Measurements from ENCODE around the gene BCKDHB.

DNA sequence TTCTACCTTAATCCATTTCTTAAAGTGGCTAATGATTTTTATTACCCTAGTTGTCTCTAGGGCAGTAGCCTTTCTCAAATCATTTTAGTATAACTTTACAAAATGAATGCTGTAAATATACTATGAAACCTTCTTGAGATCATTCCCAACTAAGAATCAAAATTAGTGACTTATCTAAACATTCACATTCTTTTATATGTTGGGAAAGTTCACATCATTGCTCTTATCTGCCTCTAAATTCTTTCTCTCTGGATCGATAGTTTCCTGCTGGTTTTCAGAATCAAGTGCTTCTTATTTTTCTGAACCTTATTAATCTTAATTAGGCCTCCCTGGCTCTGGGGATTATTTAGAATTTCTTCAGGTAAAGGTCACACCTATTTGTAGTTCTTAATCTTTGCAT, 126.8 kb downstream of the BCKDHB start:
- TF ChIP-seq EZH2 (IDR thresholded peaks at IDR 0.05; ENCODE audit: borderline replicate concordance, insufficient read depth, low read depth, low read length, poor library complexity, severe bottlenecking): no peak
- TF ChIP-seq, protein P1, sequence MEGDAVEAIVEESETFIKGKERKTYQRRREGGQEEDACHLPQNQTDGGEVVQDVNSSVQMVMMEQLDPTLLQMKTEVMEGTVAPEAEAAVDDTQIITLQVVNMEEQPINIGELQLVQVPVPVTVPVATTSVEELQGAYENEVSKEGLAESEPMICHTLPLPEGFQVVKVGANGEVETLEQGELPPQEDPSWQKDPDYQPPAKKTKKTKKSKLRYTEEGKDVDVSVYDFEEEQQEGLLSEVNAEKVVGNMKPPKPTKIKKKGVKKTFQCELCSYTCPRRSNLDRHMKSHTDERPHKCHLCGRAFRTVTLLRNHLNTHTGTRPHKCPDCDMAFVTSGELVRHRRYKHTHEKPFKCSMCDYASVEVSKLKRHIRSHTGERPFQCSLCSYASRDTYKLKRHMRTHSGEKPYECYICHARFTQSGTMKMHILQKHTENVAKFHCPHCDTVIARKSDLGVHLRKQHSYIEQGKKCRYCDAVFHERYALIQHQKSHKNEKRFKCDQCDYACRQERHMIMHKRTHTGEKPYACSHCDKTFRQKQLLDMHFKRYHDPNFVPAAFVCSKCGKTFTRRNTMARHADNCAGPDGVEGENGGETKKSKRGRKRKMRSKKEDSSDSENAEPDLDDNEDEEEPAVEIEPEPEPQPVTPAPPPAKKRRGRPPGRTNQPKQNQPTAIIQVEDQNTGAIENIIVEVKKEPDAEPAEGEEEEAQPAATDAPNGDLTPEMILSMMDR (IDR thresholded peaks at IDR 0.05): no peak

All from B cell (primary cell).